Smooth muscle cell (in vitro differentiated cells): ENCODE data around the gene PPARD. TPM values are rescaled to one million over a fixed set of nuclear protein-coding genes. Genes with fewer than 3 reads are reported as not detected.

Source experiments
- DNase-seq: peaks from one replicate; lab custom pipeline; 2025; ENCODE audit not compliant: unreplicated experiment; lab: John Stamatoyannopoulos, UW
- H2AFZ ChIP-seq: fragments of 200-600 bp; sonication (generic); 2 replicates; pipeline ENCODE4 v1.6.0; 2016; ENCODE audit warnings: antibody characterized with exemption, low read depth, mild to moderate bottlenecking
- H3F3A ChIP-seq: fragments of 200-600 bp; sonication (generic); 2 replicates; pipeline ENCODE4 v1.6.0; 2017; ENCODE audit warnings: antibody characterized with exemption, low read depth
- H3K27ac ChIP-seq: fragments of 200-600 bp; sonication (generic); 2 replicates; pipeline ENCODE4 v1.5.1; 2016; ENCODE audit warnings: low read depth, mild to moderate bottlenecking
- H3K27me3 ChIP-seq: fragments of 200-600 bp; sonication (generic); 2 replicates; pipeline ENCODE4 v1.6.1; 2016; ENCODE audit warnings: low read depth, mild to moderate bottlenecking
- H3K36me3 ChIP-seq: fragments of 200-600 bp; sonication (generic); 2 replicates; pipeline ENCODE4 v1.5.1; 2016; ENCODE audit warnings: low read depth
- H3K4me1 ChIP-seq: fragments of 200-600 bp; sonication (generic); 2 replicates; pipeline ENCODE4 v1.5.1; 2016; ENCODE audit warnings: low read depth
- H3K4me2 ChIP-seq: fragments of 200-600 bp; sonication (generic); 2 replicates; pipeline ENCODE4 v1.6.0; 2016; ENCODE audit warnings: mild to moderate bottlenecking
- H3K4me3 ChIP-seq: fragments of 200-600 bp; sonication (generic); 2 replicates; pipeline ENCODE4 v1.5.1; 2016; ENCODE audit warnings: mild to moderate bottlenecking
- H3K79me2 ChIP-seq: fragments of 200-600 bp; sonication (generic); 2 replicates; pipeline ENCODE4 v1.6.0; 2016; ENCODE audit warnings: low read depth, mild to moderate bottlenecking
- H3K9ac ChIP-seq: fragments of 200-600 bp; sonication (generic); 2 replicates; pipeline ENCODE4 v1.6.0; 2016; ENCODE audit warnings: low read depth
- H3K9me3 ChIP-seq: fragments of 200-600 bp; sonication (generic); replicated peaks from 2 replicates; pipeline ENCODE4 v1.5.1; 2016; ENCODE audit warnings: low read depth
- H4K20me1 ChIP-seq: fragments of 200-600 bp; sonication (generic); 2 replicates; pipeline ENCODE4 v1.6.0; 2016; ENCODE audit warnings: low read depth
- WGBS: methylation state at CpG from one replicate; pipeline ENCODE4 v1.1.7; 2016; ENCODE audit warnings: low lambda C conversion rate; 5-methylcytosine and 5-hydroxymethylcytosine counted together
- polyA plus RNA-seq: library from polyadenylated mRNA; unstranded; fragments of >200 nt; fragmentation: Nextera tagmentation; extraction: Ambion mirVana; gene quantifications from 2 replicates; pipeline ENCODE4 v1.2.1, GENCODE V29; 2016
- total RNA-seq: library from RNA; depleted of rRNA; stranded (reverse); fragments of >200 nt; gene quantifications from 2 replicates; pipeline ENCODE4 v1.2.3, GENCODE V29; 2014
- TF ChIP-seq, protein P1 (sequence below): fragments of 200-600 bp; sonication (generic); IDR thresholded peaks from 2 replicates; pipeline ENCODE4 v1.5.1; 2017; ENCODE audit warnings: borderline replicate concordance, mild to moderate bottlenecking, antibody characterized with exemption; ENCODE audit not compliant: insufficient read depth, poor library complexity, severe bottlenecking

The PPARD gene
- total and polyA plus RNA-seq, 2 experiments from 2014 or later = 8.2 to 31.1 TPM

DNA sequence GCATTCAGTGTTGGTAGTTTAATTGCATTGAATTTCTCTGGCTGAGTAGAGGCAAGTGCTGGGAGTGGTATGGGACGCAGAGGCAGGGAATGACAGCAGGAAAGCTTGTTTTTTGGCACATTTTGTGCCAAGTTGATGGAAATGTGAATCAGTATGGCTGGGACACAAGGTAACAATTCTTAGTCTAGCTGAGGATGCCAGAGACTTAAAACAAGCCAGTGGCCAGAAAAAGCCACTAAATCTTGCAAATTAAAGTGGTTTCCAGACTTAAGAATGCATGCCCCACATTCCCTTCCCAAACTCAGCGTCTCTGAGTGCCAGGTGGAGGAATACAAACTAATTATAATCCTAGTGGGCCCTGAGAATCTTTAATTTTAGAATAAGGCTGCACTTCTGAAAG is 35.9 kb downstream of the PPARD start:
- 67% methylated on average over 2 of the region's 2 CpGs for WGBS
- TF ChIP-seq, protein P1, sequence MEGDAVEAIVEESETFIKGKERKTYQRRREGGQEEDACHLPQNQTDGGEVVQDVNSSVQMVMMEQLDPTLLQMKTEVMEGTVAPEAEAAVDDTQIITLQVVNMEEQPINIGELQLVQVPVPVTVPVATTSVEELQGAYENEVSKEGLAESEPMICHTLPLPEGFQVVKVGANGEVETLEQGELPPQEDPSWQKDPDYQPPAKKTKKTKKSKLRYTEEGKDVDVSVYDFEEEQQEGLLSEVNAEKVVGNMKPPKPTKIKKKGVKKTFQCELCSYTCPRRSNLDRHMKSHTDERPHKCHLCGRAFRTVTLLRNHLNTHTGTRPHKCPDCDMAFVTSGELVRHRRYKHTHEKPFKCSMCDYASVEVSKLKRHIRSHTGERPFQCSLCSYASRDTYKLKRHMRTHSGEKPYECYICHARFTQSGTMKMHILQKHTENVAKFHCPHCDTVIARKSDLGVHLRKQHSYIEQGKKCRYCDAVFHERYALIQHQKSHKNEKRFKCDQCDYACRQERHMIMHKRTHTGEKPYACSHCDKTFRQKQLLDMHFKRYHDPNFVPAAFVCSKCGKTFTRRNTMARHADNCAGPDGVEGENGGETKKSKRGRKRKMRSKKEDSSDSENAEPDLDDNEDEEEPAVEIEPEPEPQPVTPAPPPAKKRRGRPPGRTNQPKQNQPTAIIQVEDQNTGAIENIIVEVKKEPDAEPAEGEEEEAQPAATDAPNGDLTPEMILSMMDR = no peak
- H3K4me2 ChIP-seq = no peak overlapping the region
- H3K79me2 ChIP-seq = peaks cover 78% of the 10 kb centered on the region
- no peaks in the 10 kb centered on the region for H3K27me3 ChIP-seq
- no peaks in the 10 kb centered on the region for H3F3A ChIP-seq
- no peak overlapping the region for H3K4me3 ChIP-seq
- H3K36me3 ChIP-seq = no peaks in the 10 kb centered on the region
- H2AFZ ChIP-seq = no peak overlapping the region
- no peak for DNase-seq
- peaks cover 17% of the 10 kb centered on the region for H4K20me1 ChIP-seq
- peaks cover 7% of the 10 kb centered on the region for H3K4me1 ChIP-seq
- no peak overlapping the region for H3K27ac ChIP-seq
- H3K9me3 ChIP-seq = no peaks in the 10 kb centered on the region
- H3K9ac ChIP-seq = no peak overlapping the region

DNA sequence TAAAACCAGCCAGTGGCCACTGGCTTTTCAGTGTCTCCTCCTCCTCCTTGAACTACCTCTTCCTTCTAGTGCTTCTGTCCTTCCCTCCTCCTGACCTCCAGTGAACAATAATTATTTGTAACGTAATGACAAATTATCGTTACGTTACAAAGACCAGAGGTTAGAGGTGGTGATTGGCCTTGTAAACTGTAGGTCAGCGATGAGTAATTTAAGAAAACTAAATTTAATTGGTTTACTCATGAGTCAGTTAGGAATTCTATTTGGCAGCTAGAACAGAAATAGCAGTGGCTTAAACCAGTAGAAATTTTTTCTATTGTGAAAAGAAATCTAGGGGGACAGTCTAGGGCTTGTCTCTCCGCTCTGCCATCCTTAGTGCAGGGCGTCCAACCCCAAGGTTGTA is 38.8 kb downstream of the PPARD start:
- H3K9ac ChIP-seq = no peak overlapping the region
- DNase-seq = no peak
- 88% methylated on average over 6 of the region's 6 CpGs for WGBS
- no peaks in the 10 kb centered on the region for H3F3A ChIP-seq
- H3K36me3 ChIP-seq = no peaks in the 10 kb centered on the region
- peaks cover 23% of the 10 kb centered on the region for H4K20me1 ChIP-seq
- no peaks in the 10 kb centered on the region for H3K9me3 ChIP-seq
- H3K4me3 ChIP-seq = no peak overlapping the region
- no peak overlapping the region for H2AFZ ChIP-seq
- peaks cover 10% of the 10 kb centered on the region for H3K4me1 ChIP-seq
- H3K27me3 ChIP-seq = no peaks in the 10 kb centered on the region
- H3K27ac ChIP-seq = no peak overlapping the region
- no peak overlapping the region for H3K4me2 ChIP-seq
- TF ChIP-seq, protein P1 = no peak
- H3K79me2 ChIP-seq = peaks cover 50% of the 10 kb centered on the region

DNA sequence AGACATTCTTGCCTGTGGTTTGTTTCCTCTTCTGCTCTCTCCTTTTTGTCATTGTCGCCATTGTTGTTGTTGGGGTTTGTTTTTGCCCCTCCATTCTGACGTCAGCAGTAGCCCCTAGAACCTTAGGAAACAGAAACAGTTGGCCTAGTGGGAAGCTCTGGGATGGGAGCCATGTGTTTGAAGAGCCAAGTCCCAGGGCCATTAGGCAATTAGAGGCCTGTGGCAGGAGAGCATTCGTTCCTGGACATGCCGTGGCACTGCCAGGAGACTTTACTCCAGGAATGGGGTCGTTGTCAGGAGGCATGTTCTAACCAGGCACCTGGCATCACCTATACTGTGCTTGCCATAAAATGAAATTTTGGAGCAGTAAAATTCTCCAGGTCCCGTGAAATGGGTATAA is 39.7 kb downstream of the PPARD start:
- Histone ChIP-seq H3K9me3 (no peaks in the 10 kb centered on the region), H3F3A (no peaks in the 10 kb centered on the region), H2AFZ (no peak overlapping the region), H4K20me1 (peaks cover 31% of the 10 kb centered on the region), H3K9ac (no peak overlapping the region), H3K27me3 (no peaks in the 10 kb centered on the region), H3K36me3 (no peaks in the 10 kb centered on the region), H3K4me1 (peaks cover 9% of the 10 kb centered on the region), H3K79me2 (peaks cover 44% of the 10 kb centered on the region), H3K4me2 (no peak overlapping the region), H3K27ac (no peak overlapping the region), H3K4me3 (no peak overlapping the region)
- TF ChIP-seq, protein P1 = no peak
- WGBS = over 99% methylated on average over 6 of the region's 6 CpGs
- no peak for DNase-seq

DNA sequence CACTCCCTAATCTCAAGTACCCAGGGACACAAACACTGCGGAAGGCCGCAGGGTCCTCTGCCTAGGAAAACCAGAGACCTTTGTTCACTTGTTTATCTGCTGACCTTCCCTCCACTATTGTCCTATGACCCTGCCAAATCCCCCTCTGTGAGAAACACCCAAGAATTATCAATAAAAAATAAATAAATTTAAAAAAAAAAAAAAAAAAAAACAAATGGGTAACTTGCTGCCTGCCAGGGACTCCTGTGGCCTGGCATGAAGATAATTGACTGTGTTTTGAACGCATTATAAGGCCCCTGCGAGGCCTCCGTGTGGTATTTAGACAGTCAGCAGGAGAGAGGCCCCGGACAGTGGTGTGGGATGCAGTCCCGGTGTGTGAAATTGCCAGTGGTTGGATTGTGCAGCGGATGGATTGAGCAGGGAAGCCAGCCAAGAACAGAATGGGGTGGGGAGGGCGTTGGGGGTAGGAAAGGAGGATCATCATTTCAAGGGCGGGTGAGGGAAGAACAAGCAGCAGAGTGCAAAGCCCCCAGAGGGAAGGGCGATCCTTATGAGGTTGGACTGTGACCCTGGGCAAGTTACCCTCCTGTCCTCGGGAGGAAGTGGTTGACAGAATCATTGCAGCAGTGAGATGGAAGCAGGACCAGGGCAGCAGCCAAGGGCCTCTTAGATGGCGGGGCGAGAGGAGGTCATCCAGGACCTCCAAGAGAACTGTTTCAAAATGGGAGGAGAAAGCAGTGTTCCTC is 43.3 kb downstream of the PPARD start:
- no peak for DNase-seq
- Histone ChIP-seq H3K27me3 (no peaks in the 10 kb centered on the region), H3K4me1 (peaks cover 9% of the 10 kb centered on the region), H3K4me3 (no peak overlapping the region), H3K36me3 (no peaks in the 10 kb centered on the region), H4K20me1 (peaks cover 28% of the 10 kb centered on the region), H3K4me2 (peak overlapping the region; percentile 17), H3F3A (no peaks in the 10 kb centered on the region), H2AFZ (no peak overlapping the region), H3K9ac (no peak overlapping the region), H3K9me3 (no peaks in the 10 kb centered on the region), H3K79me2 (peaks cover 37% of the 10 kb centered on the region), H3K27ac (no peak overlapping the region)
- WGBS = 62% methylated on average over 12 of the region's 14 CpGs
- TF ChIP-seq, protein P1 = no peak
